Ovary (tissue), 9 donors: ENCODE results near the gene DAZL. TPM values are rescaled to one million over a fixed set of nuclear protein-coding genes. Genes with fewer than 3 reads are reported as not detected.

Experiments used
- DNase-seq, 5 donors: peaks; one replicate each; pipeline ENCODE4 v3.0.0-alpha.2; 2019 to 2020
- H3K27ac ChIP-seq, 2 donors: fragments of 200-600 bp; one replicate each; pipeline versions ENCODE4 v1.5.1 to v1.8.0; 2019 to 2022
- H3K27me3 ChIP-seq: fragments of 200-600 bp; one replicate; pipeline ENCODE4 v1.8.0; 2022
- H3K36me3 ChIP-seq: fragments of 200-600 bp; sonication (generic); one replicate; pipeline ENCODE4 v1.5.1; 2019
- H3K4me1 ChIP-seq: one replicate; pipeline ENCODE4 v1.8.1; 2013; ENCODE audit warnings: mild to moderate bottlenecking, moderate library complexity; ENCODE audit not compliant: insufficient read depth
- H3K4me3 ChIP-seq: fragments of 200-600 bp; sonication (generic); one replicate; pipeline ENCODE4 v1.5.1; 2017
- H3K9me3 ChIP-seq, 2 donors: fragments of 200-600 bp in 1 of 2; sonication (generic) in 1 of 2; one replicate each; pipeline versions ENCODE4 v1.5.1 to v1.8.1; 2013 to 2019; ENCODE audit warnings: mild to moderate bottlenecking in 1 of 2, moderate library complexity in 1 of 2
- EP300 ChIP-seq: sonication (generic); formaldehyde crosslinking; IDR thresholded peaks from one replicate; pipeline ENCODE4 v1.6.1; 2017; ENCODE audit warnings: antibody characterized with exemption
- POLR2A ChIP-seq: fragments of 450-650 bp; IDR thresholded peaks from one replicate; pipeline ENCODE4 v1.6.1; 2017; ENCODE audit warnings: antibody characterized with exemption, mild to moderate bottlenecking, moderate library complexity
- WGBS, 3 donors: extraction: QIAGEN DNeasy Blood & Tissue Kit in 1 of 3; methylation state at CpG; one replicate each; pipeline versions ENCODE4 v1.1.5 to v1.1.7; 2013 to 2017; 5-methylcytosine and 5-hydroxymethylcytosine counted together
- intact Hi-C, 4 donors: fragments of 100-400 bp; cut with DNase I; formaldehyde crosslinking; loops; one replicate each; pipeline versions ENCODE4 v1.11.0 to v1.15.1; 2022 to 2023
- polyA plus RNA-seq, 2 donors: library from polyadenylated mRNA; stranded (reverse); fragments of 200-250 nt in 1 of 2; fragments of 350-450 nt in 1 of 2; fragmentation: Illumina TruSeq in 1 of 2; extraction: RNeasy Lipid Tissue Mini Kit (QIAGEN cat#74804) in 1 of 2; gene quantifications; one replicate each; pipeline ENCODE4 v1.2.3, GENCODE V29; 2013 to 2014
- total RNA-seq, 7 donors: library from RNA; depleted of rRNA in 2 of 7; stranded (reverse); fragments of >200 nt in 2 of 7; fragmentation: NEBNext Ultra II Directional in 3 of 7; extraction: Animal tissue kit (Norgen Biotek cat#: 25700) in 3 of 7; gene quantifications; one replicate each; pipeline versions ENCODE4 v1.1.0 to v1.2.4, GENCODE V29; 2016 to 2023
- TF ChIP-seq, protein P1 (sequence below), 3 donors: fragments of 450-650 bp in 2 of 3; fragments of 200-600 bp in 1 of 3; IDR thresholded peaks; one replicate each; pipeline versions ENCODE4 v1.5.1 to v1.8.0; 2016 to 2022; ENCODE audit warnings: antibody characterized with exemption in 3 of 3, mild to moderate bottlenecking in 1 of 3
- donor health status: DM: no; HTN: no; CAD: no; lungs with moderate emphysema.
- donor health status: DM: no; HTN: no; CAD: no.
- donor health status: Bipolar disorder and iron deficiency.
- donor health status: DM: yes; HTN: yes; CAD: no.
- donor health status: DM: no; HTN: no; CAD: no.
- donor health status: DM: yes; HTN: yes; CAD: no.

DAZL gene
- total and polyA plus RNA-seq, 9 donors = 0.16 TPM; not detected in 8

DNA sequence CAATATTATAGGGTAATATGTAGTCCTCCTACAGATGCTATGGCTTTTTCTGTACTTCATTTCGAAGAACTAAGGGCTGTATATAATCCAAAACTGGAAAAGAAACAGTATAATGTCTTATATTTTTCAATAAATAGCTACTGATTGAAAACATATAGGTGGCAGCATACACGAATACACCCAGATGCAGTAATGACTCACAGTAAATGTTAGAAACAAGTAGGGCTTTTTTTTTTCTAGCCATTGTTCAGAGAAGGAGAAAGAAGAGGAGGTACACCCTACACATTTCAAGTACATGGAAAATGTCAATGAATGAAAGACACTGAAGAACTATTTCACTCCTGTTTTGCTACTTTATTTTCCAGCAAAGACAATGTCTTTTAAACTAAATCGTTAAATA lies 9.4 kb downstream of the DAZL start:
- H3K27me3 ChIP-seq = no peaks in the 10 kb centered on the region
- H3K36me3 ChIP-seq = no peaks in the 10 kb centered on the region
- H3K27ac ChIP-seq = no peak overlapping the region
- no peaks in the 10 kb centered on the region for H3K4me1 ChIP-seq
- WGBS, 3 donors = 82 to 94% (median 89%) methylated on average over 3 of the region's 3 CpGs
- DNase-seq = no peak
- no peaks in the 10 kb centered on the region for H3K9me3 ChIP-seq
- TF ChIP-seq POLR2A (no peak), EP300 (no peak)
- TF ChIP-seq, protein P1, sequence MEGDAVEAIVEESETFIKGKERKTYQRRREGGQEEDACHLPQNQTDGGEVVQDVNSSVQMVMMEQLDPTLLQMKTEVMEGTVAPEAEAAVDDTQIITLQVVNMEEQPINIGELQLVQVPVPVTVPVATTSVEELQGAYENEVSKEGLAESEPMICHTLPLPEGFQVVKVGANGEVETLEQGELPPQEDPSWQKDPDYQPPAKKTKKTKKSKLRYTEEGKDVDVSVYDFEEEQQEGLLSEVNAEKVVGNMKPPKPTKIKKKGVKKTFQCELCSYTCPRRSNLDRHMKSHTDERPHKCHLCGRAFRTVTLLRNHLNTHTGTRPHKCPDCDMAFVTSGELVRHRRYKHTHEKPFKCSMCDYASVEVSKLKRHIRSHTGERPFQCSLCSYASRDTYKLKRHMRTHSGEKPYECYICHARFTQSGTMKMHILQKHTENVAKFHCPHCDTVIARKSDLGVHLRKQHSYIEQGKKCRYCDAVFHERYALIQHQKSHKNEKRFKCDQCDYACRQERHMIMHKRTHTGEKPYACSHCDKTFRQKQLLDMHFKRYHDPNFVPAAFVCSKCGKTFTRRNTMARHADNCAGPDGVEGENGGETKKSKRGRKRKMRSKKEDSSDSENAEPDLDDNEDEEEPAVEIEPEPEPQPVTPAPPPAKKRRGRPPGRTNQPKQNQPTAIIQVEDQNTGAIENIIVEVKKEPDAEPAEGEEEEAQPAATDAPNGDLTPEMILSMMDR (IDR thresholded peaks at IDR 0.05) = no peak
- intact Hi-C loops = no loop called here
- no peak overlapping the region for H3K4me3 ChIP-seq

DNA sequence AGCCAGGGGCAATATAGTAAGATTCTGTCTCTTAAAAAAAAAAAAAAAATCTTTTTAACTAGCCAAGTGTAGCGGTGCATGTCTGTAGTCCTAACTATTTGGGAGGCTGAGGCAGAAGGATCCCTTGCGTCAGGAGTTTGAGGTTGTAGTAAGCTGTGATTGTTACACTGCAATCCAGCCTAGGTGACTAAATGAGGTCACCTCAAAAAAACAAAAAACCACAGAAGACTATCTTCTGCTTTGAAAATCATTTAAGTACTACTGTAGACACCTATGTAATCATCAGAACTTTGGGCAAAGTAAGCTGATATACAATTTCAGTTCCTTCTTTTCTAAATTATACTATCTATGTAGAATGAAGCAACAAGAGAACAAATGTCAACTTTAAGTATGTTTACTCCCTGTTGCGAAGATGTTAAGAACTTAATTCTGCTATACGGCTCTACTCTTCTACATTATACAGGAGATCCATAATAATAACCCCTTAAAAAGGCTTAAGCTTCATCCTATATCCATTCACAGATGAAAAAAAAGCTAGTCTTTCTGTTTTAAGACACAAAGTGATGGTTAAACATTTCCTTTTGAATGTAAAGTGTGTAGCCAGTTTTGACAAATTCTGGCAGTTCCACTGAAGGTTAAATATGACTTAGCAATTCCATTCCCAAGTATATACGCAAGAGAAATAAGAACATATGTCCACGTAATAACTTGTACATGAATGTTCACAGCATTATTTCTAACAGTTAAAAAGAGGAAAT lies 15.2 kb downstream of the DAZL start:
- no peak for TF ChIP-seq POLR2A
- no peak for TF ChIP-seq EP300
- 94 to 98% (median 98%) methylated on average over 6 of the region's 6 CpGs for WGBS, 3 donors

DNA sequence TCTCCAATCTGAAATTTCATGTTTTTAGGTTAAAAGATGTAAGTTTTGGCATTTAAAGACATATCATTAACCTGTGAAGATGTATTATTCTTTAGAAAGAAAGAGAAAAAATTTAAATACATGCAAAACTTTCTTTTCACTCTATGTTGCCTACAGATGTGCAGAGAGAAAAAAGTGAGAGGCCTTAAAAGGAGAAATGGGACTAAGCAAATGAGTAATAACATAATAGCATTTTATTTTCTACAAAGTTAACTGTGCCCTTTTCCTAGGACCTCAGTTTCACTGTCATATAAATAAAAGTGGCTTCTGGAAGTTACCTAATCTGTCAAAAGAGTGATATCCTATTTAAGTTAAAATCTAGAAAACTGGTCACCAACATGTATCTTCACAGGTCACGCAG lies 16.1 kb downstream of the DAZL start:
- H3K4me1 ChIP-seq = no peaks in the 10 kb centered on the region
- H3K27ac ChIP-seq = no peak overlapping the region
- no peaks in the 10 kb centered on the region for H3K9me3 ChIP-seq
- intact Hi-C loops = no loop called here
- no peaks in the 10 kb centered on the region for H3K27me3 ChIP-seq
- no peak overlapping the region for H3K4me3 ChIP-seq
- H3K36me3 ChIP-seq = no peaks in the 10 kb centered on the region
- WGBS, 3 donors = 95 to 99% (median 98%) methylated on average over 1 of the region's 1 CpG
- TF ChIP-seq POLR2A (no peak), EP300 (no peak)
- TF ChIP-seq, protein P1 (IDR thresholded peaks at IDR 0.05) = no peak
- no peak for DNase-seq

More for the DNA sequence above, 15.2 kb downstream of the DAZL start:
- intact Hi-C loops = no loop called here
- no peaks in the 10 kb centered on the region for H3K27me3 ChIP-seq
- no peaks in the 10 kb centered on the region for H3K36me3 ChIP-seq
- DNase-seq = no peak
- no peak overlapping the region for H3K27ac ChIP-seq
- no peak overlapping the region for H3K4me3 ChIP-seq
- no peaks in the 10 kb centered on the region for H3K9me3 ChIP-seq
- H3K4me1 ChIP-seq = no peaks in the 10 kb centered on the region

DNA sequence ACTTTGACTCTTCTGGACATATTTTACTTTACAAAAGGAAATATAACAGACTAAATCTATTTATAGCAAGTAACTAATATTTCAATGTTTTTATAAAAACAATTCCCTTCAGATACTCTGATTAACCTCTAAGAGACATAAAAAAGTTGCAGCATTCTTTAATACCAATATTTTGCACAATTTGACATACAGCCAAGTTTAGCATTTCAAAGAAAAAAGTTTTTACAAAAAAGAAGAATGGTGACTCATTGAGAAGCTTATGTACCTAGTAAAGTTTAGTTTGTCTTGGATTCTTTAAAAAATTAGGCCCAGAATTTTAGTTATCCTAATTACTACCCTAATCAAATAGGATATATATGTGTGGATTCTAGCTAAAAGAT lies 17.6 kb downstream of the DAZL start:
- H3K27ac ChIP-seq = no peak overlapping the region
- no peaks in the 10 kb centered on the region for H3K4me1 ChIP-seq
- H3K4me3 ChIP-seq = no peak overlapping the region
- no peaks in the 10 kb centered on the region for H3K9me3 ChIP-seq
- no peaks in the 10 kb centered on the region for H3K36me3 ChIP-seq
- no peak for DNase-seq
- TF ChIP-seq, protein P1 (IDR thresholded peaks at IDR 0.05) = no peak
- TF ChIP-seq POLR2A (no peak), EP300 (no peak)
- H3K27me3 ChIP-seq = no peaks in the 10 kb centered on the region
- intact Hi-C loops = no loop called here

DNA sequence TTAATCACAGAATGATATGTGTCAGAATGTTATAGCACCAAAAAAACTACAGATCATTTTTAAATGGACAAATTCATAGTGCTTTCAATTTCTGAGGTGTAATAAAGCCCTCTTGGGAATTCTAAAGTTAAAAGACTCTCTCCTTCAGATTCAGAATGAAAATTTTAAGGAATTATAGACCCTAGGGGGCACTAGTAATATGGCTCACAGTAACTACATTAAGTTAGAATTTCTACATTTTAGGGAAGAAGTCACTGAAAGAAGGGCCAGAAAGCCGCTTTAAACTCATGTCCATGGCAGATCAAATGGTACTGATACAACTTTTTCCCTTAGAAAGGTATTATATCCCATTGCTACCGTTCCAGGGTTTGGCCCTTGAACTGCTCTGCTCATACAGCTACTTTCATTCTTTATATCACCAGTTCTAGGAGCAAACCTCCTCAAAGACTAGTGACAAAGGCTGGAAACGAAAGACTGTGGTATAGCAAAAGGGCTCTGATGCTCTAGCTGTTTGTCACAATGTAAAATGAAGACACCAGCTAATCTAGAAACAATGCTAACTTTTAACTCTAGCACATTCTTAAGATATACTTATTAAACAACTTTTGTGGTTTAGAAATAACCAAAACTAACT lies 18.1 kb downstream of the DAZL start:
- no peak for TF ChIP-seq POLR2A
- TF ChIP-seq EP300 = no peak
- TF ChIP-seq, protein P1 (IDR thresholded peaks at IDR 0.05) = no peak
- Histone ChIP-seq H3K27ac (no peak overlapping the region), H3K9me3 (no peaks in the 10 kb centered on the region), H3K27me3 (no peaks in the 10 kb centered on the region), H3K4me1 (no peaks in the 10 kb centered on the region), H3K4me3 (no peak overlapping the region), H3K36me3 (no peaks in the 10 kb centered on the region)
- 62 to 64% (median 64%) methylated on average over 3 of the region's 3 CpGs for WGBS, 3 donors
- intact Hi-C loops = no loop called here
- DNase-seq = no peak
